Karpas-422 (cell line): ENCODE data around the gene MDGA2. TPM values are rescaled to one million over a fixed set of nuclear protein-coding genes. Genes with fewer than 3 reads are reported as not detected.
"Not testable (repeated sequence)": the region's sequence is repeated elsewhere in the genome, so short reads cannot be mapped to it uniquely, and the experiment has no call there.

ENCODE experiments used
- DNase-seq: peaks from one replicate; pipeline ENCODE4 v3.0.0-alpha.2; 2015
- H2AFZ ChIP-seq: fragments of 200-600 bp; sonication (generic); 2 replicates; pipeline ENCODE4 v1.6.1; 2014; ENCODE audit warnings: antibody characterized with exemption, low read length, mixed read lengths
- H3K27ac ChIP-seq: fragments of 200-600 bp; sonication (generic); 2 replicates; pipeline ENCODE4 v1.5.1; 2014; ENCODE audit warnings: mild to moderate bottlenecking, low read length, moderate library complexity
- H3K27me3 ChIP-seq: fragments of 200-600 bp; sonication (generic); 2 replicates; pipeline ENCODE4 v1.6.1; 2014; ENCODE audit warnings: low read length, mixed read lengths
- H3K36me3 ChIP-seq: fragments of 200-600 bp; sonication (generic); 2 replicates; pipeline ENCODE4 v1.6.1; 2014; ENCODE audit warnings: low read length, mixed read lengths; ENCODE audit not compliant: insufficient read depth
- H3K4me1 ChIP-seq: fragments of 200-600 bp; sonication (generic); 2 replicates; pipeline ENCODE4 v1.6.1; 2014; ENCODE audit warnings: mild to moderate bottlenecking, low read length, mixed read lengths
- H3K4me2 ChIP-seq: fragments of 200-600 bp; sonication (generic); 2 replicates; pipeline ENCODE4 v1.6.1; 2014; ENCODE audit warnings: low read length, low read depth, mild to moderate bottlenecking; ENCODE audit not compliant: poor library complexity, severe bottlenecking
- H3K4me3 ChIP-seq: fragments of 200-600 bp; sonication (generic); 2 replicates; pipeline ENCODE4 v1.5.1; 2014; ENCODE audit warnings: mild to moderate bottlenecking, antibody characterized with exemption, low read length, mixed read lengths
- H3K79me2 ChIP-seq: fragments of 200-600 bp; sonication (generic); 2 replicates; pipeline ENCODE4 v1.6.1; 2014; ENCODE audit warnings: mild to moderate bottlenecking, low read length, mixed read lengths
- H3K9ac ChIP-seq: fragments of 200-600 bp; sonication (generic); 2 replicates; pipeline ENCODE4 v1.6.0; 2014; ENCODE audit warnings: low read length
- H3K9me2 ChIP-seq: fragments of 200-600 bp; sonication (generic), shearing (Covaris generic); replicated peaks from 2 replicates; pipeline ENCODE4 v1.6.0; 2014; ENCODE audit warnings: mild to moderate bottlenecking, low read length, moderate library complexity; ENCODE audit not compliant: insufficient read depth
- H3K9me3 ChIP-seq: fragments of 300-700, 200-600 bp; sonication (generic); 2 replicates; pipeline ENCODE4 v1.6.1; 2014; ENCODE audit warnings: low read length, mixed read lengths
- H4K20me1 ChIP-seq: fragments of 200-600 bp; sonication (generic); 2 replicates; pipeline ENCODE4 v1.6.1; 2014; ENCODE audit warnings: mild to moderate bottlenecking, antibody characterized with exemption, low read length, low read depth; ENCODE audit not compliant: insufficient read depth
- total RNA-seq: library from RNA; depleted of rRNA; stranded (reverse); fragments of >200 nt; shearing (Covaris generic); gene quantifications from 2 replicates; pipeline ENCODE4 v1.2.3, GENCODE V29; 2014; ENCODE audit warnings: low replicate concordance

Gene MDGA2
- total RNA-seq, 1 experiment from 2014 or later = not detected

DNA sequence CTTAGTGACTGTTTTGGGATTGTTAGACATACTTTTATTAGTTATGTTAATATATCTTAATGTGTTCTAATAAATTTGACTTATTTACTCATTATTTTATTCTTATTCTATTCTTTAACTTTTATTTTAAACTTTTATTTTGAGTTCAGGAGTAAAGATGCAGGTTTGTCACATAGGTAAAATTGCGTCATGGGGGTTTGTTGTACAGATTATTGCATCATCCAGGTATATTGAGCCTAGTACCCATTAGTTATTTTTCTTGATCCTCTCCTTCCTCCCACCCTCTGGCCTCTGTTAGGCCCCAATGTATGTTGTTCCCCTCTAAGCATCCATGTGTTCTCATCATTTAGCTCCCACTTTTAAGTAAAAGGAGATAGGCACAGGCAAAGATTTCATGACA, 495.5 kb downstream of the MDGA2 start:
- Histone ChIP-seq H2AFZ (no peak overlapping the region), H3K9ac (no peak overlapping the region), H3K4me3 (no peak overlapping the region), H3K4me2 (no peak overlapping the region), H3K4me1 (no peaks in the 10 kb centered on the region), H3K9me2 (no peaks in the 10 kb centered on the region), H3K36me3 (no peaks in the 10 kb centered on the region), H3K9me3 (peaks cover 35% of the 10 kb centered on the region), H3K27ac (no peak overlapping the region), H4K20me1 (no peaks in the 10 kb centered on the region), H3K79me2 (no peaks in the 10 kb centered on the region), H3K27me3 (no peaks in the 10 kb centered on the region)
- DNase-seq = no peak

DNA sequence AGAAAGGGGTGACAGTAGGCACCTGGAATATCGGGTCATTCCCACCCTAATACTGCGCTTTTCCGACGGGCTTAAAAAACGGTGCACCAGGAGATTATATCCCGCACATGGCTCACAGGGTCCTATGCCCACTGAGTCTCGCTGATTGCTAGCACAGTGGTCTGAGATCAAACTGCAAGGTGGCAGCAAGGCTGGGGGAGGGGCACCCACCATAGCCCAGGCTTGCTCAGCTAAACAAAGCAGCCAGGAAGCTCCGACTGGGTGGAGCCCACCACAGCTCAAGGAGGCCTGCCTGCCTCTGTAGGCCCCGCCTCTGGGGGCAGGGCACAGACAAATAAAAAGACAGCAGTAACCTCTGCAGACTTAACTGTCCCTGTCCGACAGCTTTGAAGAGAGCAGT, 503.5 kb downstream of the MDGA2 start:
- H3K27me3 ChIP-seq, H3K27ac ChIP-seq, H3K36me3 ChIP-seq, H4K20me1 ChIP-seq, H3K79me2 ChIP-seq, H3K4me3 ChIP-seq, DNase-seq, H3K4me1 ChIP-seq, H3K4me2 ChIP-seq, H2AFZ ChIP-seq, H3K9ac ChIP-seq, H3K9me2 ChIP-seq: not testable (repeated sequence)
- H3K9me3 ChIP-seq = peaks cover 20% of the 10 kb centered on the region

DNA sequence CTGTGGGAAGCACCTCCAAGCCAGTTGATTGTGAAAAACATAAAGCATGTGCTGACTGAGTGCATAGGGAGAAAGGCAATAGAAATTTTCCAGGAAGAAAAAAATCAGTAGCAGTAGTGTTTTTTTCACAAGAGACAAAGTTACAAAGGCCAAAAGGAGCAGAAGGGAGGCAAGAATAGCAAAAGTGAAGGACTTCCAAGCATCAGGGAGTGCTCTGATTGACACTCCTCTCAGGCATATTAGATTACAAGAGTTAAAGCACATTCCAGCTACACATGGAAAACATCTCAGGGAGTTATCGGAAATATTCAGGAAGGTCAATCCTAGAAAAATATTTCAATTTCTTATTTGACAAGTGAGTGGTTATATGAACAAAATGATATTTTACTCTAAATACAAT, 508.0 kb downstream of the MDGA2 start:
- Histone ChIP-seq H3K4me2 (no peak overlapping the region), H3K36me3 (no peaks in the 10 kb centered on the region), H3K9me2 (no peaks in the 10 kb centered on the region), H3K9me3 (peaks cover 44% of the 10 kb centered on the region), H2AFZ (no peak overlapping the region), H3K4me1 (no peaks in the 10 kb centered on the region), H3K27me3 (no peaks in the 10 kb centered on the region), H4K20me1 (no peaks in the 10 kb centered on the region), H3K4me3 (no peak overlapping the region), H3K27ac (no peak overlapping the region), H3K9ac (no peak overlapping the region), H3K79me2 (no peaks in the 10 kb centered on the region)
- no peak for DNase-seq

- no peaks in the 10 kb centered on the region for H4K20me1 ChIP-seq
- no peaks in the 10 kb centered on the region for H3K9me2 ChIP-seq
- DNase-seq = no peak
- H3K4me1 ChIP-seq = no peaks in the 10 kb centered on the region
- H3K9ac ChIP-seq = no peak overlapping the region
- H3K79me2 ChIP-seq = no peaks in the 10 kb centered on the region
- no peak overlapping the region for H3K4me2 ChIP-seq
- H3K36me3 ChIP-seq = no peaks in the 10 kb centered on the region
- peaks cover 51% of the 10 kb centered on the region for H3K9me3 ChIP-seq
- no peaks in the 10 kb centered on the region for H3K27me3 ChIP-seq
- no peak overlapping the region for H3K4me3 ChIP-seq
- no peak overlapping the region for H3K27ac ChIP-seq
- no peak overlapping the region for H2AFZ ChIP-seq
Observed at GRCh38 chr14:47155395-47155794, 520.0 kb downstream of the MDGA2 start.

- Histone ChIP-seq H2AFZ (no peak overlapping the region), H4K20me1 (no peaks in the 10 kb centered on the region)
- no peak for DNase-seq
Observed at GRCh38 chr14:47154276-47154797, 521.1 kb downstream of the MDGA2 start.

GRCh38 chr14:47153746-47154145, 521.7 kb downstream of the MDGA2 start:
- Histone ChIP-seq H3K9me3 (peaks cover 58% of the 10 kb centered on the region), H3K4me1 (no peaks in the 10 kb centered on the region), H2AFZ (no peak overlapping the region), H3K9me2 (no peaks in the 10 kb centered on the region), H3K9ac (no peak overlapping the region), H3K36me3 (no peaks in the 10 kb centered on the region), H3K79me2 (no peaks in the 10 kb centered on the region), H3K27me3 (no peaks in the 10 kb centered on the region), H3K4me3 (no peak overlapping the region), H3K4me2 (no peak overlapping the region), H4K20me1 (no peaks in the 10 kb centered on the region), H3K27ac (no peak overlapping the region)
- DNase-seq = no peak

More at GRCh38 chr14:47154276-47154797, 521.1 kb downstream of the MDGA2 start:
- no peak overlapping the region for H3K4me2 ChIP-seq
- no peak overlapping the region for H3K27ac ChIP-seq
- no peaks in the 10 kb centered on the region for H3K4me1 ChIP-seq
- H3K9me2 ChIP-seq = no peaks in the 10 kb centered on the region
- H3K9me3 ChIP-seq = peaks cover 57% of the 10 kb centered on the region
- H3K4me3 ChIP-seq = no peak overlapping the region
- no peaks in the 10 kb centered on the region for H3K79me2 ChIP-seq
- H3K36me3 ChIP-seq = no peaks in the 10 kb centered on the region
- H3K9ac ChIP-seq = no peak overlapping the region
- H3K27me3 ChIP-seq = no peaks in the 10 kb centered on the region

GRCh38 chr14:47150267-47150666, 525.1 kb downstream of the MDGA2 start:
- no peak overlapping the region for H3K27ac ChIP-seq
- no peak overlapping the region for H3K9ac ChIP-seq
- no peak overlapping the region for H3K4me3 ChIP-seq
- no peaks in the 10 kb centered on the region for H3K4me1 ChIP-seq
- no peak overlapping the region for H3K4me2 ChIP-seq
- no peaks in the 10 kb centered on the region for H3K79me2 ChIP-seq
- no peaks in the 10 kb centered on the region for H3K9me2 ChIP-seq
- H3K27me3 ChIP-seq = no peaks in the 10 kb centered on the region
- no peak for DNase-seq
- H3K9me3 ChIP-seq = peaks cover 58% of the 10 kb centered on the region
- H2AFZ ChIP-seq = no peak overlapping the region
- no peaks in the 10 kb centered on the region for H4K20me1 ChIP-seq
- H3K36me3 ChIP-seq = no peaks in the 10 kb centered on the region

DNA sequence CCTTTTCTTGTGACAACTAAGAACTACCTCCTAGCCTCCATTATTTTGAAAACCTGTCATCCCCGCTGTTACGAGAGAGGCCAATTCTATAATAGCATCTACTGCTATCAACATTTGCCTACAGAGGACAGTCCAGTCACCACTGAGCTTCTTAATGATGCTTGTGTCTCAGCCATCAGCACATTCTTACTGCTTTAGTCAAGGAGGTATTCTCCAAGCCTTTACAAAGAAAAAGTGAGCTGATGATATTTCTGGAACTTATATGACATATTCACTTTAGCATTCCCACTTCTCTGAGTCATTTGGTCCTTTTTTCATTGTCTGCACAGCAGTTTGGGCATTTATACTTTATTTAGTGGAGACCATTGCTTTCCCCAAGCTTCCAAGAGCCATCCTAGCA, 526.1 kb downstream of the MDGA2 start:
- Histone ChIP-seq H3K4me2 (no peak overlapping the region), H3K27me3 (no peaks in the 10 kb centered on the region), H3K36me3 (no peaks in the 10 kb centered on the region), H3K79me2 (no peaks in the 10 kb centered on the region), H3K27ac (no peak overlapping the region), H3K4me3 (no peak overlapping the region), H4K20me1 (no peaks in the 10 kb centered on the region), H3K9me3 (peaks cover 53% of the 10 kb centered on the region), H3K9me2 (no peaks in the 10 kb centered on the region), H3K4me1 (no peaks in the 10 kb centered on the region), H2AFZ (no peak overlapping the region), H3K9ac (no peak overlapping the region)
- no peak for DNase-seq

GRCh38 chr14:47148686-47149085, 526.7 kb downstream of the MDGA2 start:
- H4K20me1 ChIP-seq = no peaks in the 10 kb centered on the region
- H3K9me3 ChIP-seq = peaks cover 60% of the 10 kb centered on the region
- H3K4me1 ChIP-seq = no peaks in the 10 kb centered on the region
- no peak overlapping the region for H2AFZ ChIP-seq
- no peaks in the 10 kb centered on the region for H3K79me2 ChIP-seq
- no peak overlapping the region for H3K9ac ChIP-seq
- no peak overlapping the region for H3K4me2 ChIP-seq
- no peak overlapping the region for H3K27ac ChIP-seq
- H3K27me3 ChIP-seq = no peaks in the 10 kb centered on the region
- DNase-seq = no peak
- H3K4me3 ChIP-seq = no peak overlapping the region
- H3K9me2 ChIP-seq = no peaks in the 10 kb centered on the region
- no peaks in the 10 kb centered on the region for H3K36me3 ChIP-seq
